ENCODE measurements around the gene NCOR1. TPM values are rescaled to one million over a fixed set of nuclear protein-coding genes. Genes with fewer than 3 reads are reported as not detected.

Gene NCOR1
- polyA plus RNA-seq, 1 of the 3 experiments (the other 2 are of a cell fraction), result 42.1 TPM

GRCh38 chr17:16108386-16108785 is 106.9 kb downstream of the NCOR1 start:
- Histone ChIP-seq H3K4me2 (no peak overlapping the region), H3K27ac (ENCODE audit: low read depth in 2 of 2, low read length in 1 of 2) (no peak overlapping the region), H3K79me2 (ENCODE audit: insufficient read depth) (peaks cover 21% of the 10 kb centered on the region; the same call in 1 of the 2 replicates), H3K4me3 (ENCODE audit: low read depth in 2 of 2, low read length in 1 of 2) (no peak overlapping the region), H2AFZ (ENCODE audit: low read depth) (no peak overlapping the region), H3K9ac (no peak overlapping the region), H4K20me1 (ENCODE audit: insufficient read depth) (no peaks in the 10 kb centered on the region), H3K4me1 (ENCODE audit: control insufficient read depth in 1 of 2, insufficient read depth in 2 of 2, low read depth in 1 of 2, low read length in 1 of 2) (0 out of 4 replicates have a peak, but pooled peaks cover 0 to 4% of the 10 kb centered on the region in 2 experiments), H3K36me3 (replicated peaks in 1 of 2; ENCODE audit: control insufficient read depth in 1 of 2, insufficient read depth in 2 of 2, low read length in 1 of 2) (peaks cover 25 to 51% of the 10 kb centered on the region in 2 experiments), H3K27me3 (ENCODE audit: insufficient read depth) (no peaks in the 10 kb centered on the region), H3K9me3 (no peaks in the 10 kb centered on the region), H3F3A (replicated peaks; ENCODE audit: insufficient read depth) (peaks cover 3% of the 10 kb centered on the region), H3K9me2 (no peaks in the 10 kb centered on the region)
- DNase-seq, result no peak
- ChIA-PET POLR2A (no interaction called here), CTCF (interaction anchor here (0.6 kb wide), 1 partner anchor 847 kb away, joined by 3 read pairs; no protein-coding TSS in a partner anchor)
- WGBS (ENCODE audit: low lambda C conversion rate), result 100% methylated on average over 1 of the region's 1 CpG
- TF ChIP-seq CTCF (IDR thresholded peaks at IDR 0.05) (no peak), RCOR1 (IDR thresholded peaks at IDR 0.05; ENCODE audit: low read length) (no peak), IRF3 (IDR thresholded peaks at IDR 0.05; ENCODE audit: low read depth, low read length) (no peak), FOXJ3 (CRISPR knock-in tag; IDR thresholded peaks at IDR 0.05) (no peak), JUND (IDR thresholded peaks at IDR 0.05) (no peak), TCF12 (IDR thresholded peaks at IDR 0.05) (no peak), NRF1 (IDR thresholded peaks at IDR 0.05; ENCODE audit: low read depth, low read length) (no peak), GABPA (IDR thresholded peaks at IDR 0.05; ENCODE audit: low read depth) (no peak), SMC3 (IDR thresholded peaks at IDR 0.05; ENCODE audit: low read depth, low read length) (no peak), ZBTB33 (IDR thresholded peaks at IDR 0.05; ENCODE audit: borderline replicate concordance, low read depth) (no peak), USF2 (IDR thresholded peaks at IDR 0.05; ENCODE audit: borderline replicate concordance, low read depth, low read length) (no peak), MAX (IDR thresholded peaks at IDR 0.05; ENCODE audit: low read depth) (no peak), MXI1 (IDR thresholded peaks at IDR 0.05; ENCODE audit: low read depth, low read length) (no peak), PBX3 (IDR thresholded peaks at IDR 0.05) (no peak), POLR2AphosphoS5 (IDR thresholded peaks at IDR 0.05; ENCODE audit: low read depth, low read length) (no peak), YY1 (IDR thresholded peaks at IDR 0.05; ENCODE audit: low read depth) (no peak), RFX5 (IDR thresholded peaks at IDR 0.05; ENCODE audit: low read length) (no peak), FOXM1 (IDR thresholded peaks at IDR 0.05; ENCODE audit: low read depth) (no peak)
